ENCODE data around the gene MICAL2.

The MICAL2 gene

DNA sequence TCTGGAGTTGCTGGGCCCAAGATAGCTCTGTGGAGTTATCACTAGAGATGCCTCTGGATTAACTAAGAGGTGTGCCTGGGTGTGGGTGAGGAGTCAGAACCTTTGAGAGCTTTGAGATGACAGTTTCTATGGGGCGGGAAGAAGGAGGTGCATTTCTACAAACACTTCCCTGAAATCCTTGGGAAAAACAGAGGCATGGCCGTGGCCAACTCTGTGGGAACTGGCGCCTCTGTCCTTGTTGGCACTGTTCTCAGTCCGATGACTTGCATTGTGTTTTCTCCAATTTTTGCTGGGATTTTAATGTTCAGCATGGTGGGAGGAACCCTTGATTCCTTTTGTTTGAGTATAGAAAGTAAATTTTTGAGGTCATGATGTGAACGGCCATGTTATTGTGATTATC lies 151.2 kb downstream of the MICAL2 start:
- DNase-seq = no peak

DNA sequence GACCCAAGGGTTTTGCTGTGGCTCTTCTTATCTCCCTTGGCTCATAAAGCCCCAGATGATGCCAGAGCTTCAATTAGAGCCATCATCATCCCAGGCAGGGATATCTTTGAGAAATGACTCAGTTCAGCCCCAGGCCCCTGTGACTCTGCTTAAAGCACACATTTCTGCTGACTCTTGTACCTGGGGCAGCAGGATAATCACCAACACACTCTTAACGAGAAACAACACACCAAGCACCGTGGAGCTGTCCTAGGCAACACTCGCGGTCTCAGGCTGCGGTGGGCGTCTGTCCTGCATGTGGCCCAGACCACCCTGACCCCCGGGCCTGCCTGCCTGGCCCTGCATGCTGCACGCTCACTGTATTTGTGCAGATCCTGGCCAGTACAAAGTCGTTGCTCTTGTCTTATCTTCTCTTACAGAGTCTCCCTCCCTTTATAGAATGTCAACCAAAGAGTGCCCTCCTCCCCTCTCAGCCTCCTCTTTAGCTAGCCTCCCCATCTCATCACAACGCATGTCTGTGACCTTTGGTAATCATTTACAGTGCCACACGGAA lies 152.8 kb downstream of the MICAL2 start:
- DNase-seq = no peak

DNA sequence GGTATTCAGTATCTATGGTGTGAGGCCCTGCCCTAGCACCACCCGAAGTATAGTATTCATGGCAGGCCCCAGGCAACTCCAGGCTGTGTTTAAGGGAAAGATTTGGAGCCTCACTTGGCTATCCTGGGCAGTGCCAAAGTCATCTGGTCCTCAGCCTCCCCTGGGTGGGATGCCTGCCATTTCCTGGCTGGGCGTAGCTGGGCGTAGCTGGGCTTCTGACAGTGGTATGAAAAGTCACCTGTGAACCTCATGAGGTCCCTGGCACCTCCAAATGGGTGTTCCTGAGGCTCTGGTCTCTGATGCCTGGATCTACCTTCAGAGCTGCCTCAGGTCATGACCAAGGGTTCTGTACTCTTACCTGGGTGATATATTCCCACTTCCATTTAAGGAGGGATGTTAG lies 154.0 kb downstream of the MICAL2 start:
- no peak for DNase-seq

DNA sequence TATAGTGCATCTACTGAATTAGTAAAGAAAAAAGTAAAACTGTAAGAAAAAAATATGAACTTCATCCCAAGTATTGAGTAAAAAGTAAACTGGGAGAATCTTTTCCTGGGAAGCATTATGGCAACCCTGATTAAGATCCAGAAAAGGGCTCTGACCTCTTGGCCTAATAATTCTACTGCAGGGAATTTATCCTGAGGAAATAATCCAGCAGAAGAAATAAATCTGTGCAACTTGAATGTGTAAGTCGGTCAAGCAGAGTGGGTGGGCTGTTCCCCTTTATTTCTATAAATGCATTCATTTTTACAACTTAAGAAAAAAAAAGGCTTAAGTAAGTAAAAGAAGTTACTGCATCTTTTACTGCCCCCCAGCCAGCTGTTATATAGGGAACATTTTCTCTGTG lies 155.7 kb downstream of the MICAL2 start:
- DNase-seq = no peak

GRCh38 chr11:12266943-12267342 lies 156.6 kb downstream of the MICAL2 start:
- DNase-seq = no peak

DNA sequence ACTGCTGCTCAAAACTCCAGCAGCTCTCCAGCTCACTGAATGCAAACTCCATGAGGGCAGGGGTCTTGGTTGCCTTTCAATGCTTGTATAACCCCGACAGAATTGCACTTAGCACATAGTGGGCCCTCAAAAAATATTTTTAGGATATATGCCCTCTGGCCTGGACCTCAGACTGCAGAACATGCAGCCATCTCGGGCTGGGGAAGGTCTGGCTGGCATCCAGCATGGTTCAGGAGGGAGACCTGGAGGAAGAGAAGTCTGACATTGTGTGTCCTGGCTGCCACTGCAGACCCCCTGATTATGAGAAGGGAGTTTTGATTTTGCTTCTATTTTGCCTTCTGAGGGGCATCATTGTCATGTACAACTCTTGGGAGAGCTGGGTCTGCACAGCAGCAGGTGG lies 157.5 kb downstream of the MICAL2 start:
- DNase-seq = no peak

GRCh38 chr11:12269104-12269441 lies 158.7 kb downstream of the MICAL2 start:
- no peak for DNase-seq

DNA sequence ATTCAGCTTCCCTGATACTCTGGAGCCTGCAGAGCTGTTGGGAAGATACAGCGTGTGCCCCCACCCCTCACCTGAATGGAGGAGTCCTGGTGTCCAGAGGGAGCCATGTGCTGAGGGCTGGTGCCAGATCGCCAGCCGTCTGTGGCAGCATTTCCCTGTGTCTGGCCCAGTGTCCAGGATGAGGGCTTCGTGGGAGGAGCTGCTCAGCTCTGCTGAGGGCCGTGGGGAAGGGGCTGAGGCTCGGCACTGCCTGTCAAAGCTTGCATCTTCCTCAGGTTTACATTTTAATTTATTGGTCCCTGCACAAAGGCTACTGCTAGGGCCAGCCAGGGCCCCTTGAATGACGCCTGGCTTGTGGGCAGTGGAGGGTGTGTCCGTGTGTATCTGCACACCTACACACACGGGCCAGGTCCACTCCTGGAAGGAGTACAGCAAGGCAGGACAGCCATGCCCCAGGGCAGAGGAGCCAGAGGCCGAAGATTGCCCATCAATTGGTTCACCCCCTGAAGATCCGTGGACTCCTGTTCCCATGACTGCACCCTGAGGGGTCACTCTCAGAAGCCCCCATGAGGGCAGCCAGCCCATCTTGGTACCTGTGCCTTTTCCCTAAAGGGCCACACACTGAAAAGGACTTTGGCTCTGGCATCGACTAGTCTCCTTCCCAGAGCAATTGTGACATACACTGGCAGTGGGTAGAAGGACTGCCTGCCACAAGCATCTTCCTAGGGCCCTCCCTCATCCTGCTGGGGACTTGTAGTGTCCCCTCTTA lies 159.2 kb downstream of the MICAL2 start:
- no peak for DNase-seq

DNA sequence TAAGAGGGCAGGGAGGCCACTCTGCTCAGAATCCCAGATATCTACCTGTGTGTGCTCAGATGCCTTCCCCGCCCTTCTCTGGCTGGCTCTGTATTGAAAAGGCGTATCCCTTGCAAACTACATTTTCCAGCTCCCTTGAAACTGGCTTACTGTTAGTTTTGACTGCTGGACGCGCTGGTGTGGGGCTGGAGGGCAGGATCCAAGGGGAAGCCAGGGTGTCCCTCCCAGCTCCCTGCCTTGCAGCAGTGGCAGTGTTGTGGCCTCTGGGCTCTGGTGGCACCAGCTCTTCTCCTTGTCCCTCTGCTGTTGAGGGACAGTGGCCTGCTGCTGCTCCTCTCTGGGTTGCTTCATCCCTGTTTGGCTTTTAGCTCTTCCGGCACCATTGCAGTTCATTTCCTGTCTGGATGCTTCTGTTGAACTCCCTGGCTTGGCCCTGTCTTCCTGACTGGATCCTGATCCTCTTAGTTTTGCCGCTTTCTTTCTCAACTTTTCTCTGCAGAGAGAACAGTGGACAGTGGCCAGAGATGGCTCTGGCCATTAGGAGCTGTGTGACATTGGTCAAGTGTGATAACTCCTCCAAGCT lies 159.9 kb downstream of the MICAL2 start:
- DNase-seq = no peak

GRCh38 chr11:12270817-12271216 lies 160.4 kb downstream of the MICAL2 start:
- DNase-seq = no peak

DNA sequence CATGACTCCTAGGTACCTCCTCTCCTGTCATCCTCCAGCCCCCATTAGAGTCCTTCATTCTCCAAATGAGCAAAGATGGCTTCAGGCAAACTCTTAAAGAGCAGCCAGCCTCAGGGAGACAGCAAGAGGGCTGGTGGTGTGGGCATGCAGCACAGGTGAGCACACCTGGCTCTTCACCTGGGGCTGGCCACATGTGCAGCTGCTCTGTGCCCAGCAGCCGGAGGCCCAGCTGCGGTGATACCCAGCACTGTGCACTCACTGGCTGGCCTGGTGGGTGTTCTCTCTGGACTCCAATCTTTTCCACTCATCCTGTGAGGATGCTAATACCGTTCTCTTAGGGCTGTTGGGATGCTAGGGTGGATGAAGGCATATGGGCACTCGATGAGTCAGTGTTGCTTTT lies 160.9 kb downstream of the MICAL2 start:
- no peak for DNase-seq

GRCh38 chr11:12271826-12272366 lies 161.5 kb downstream of the MICAL2 start:
- no peak for DNase-seq

- DNase-seq = peak; percentile 3
These were observed 162.6 kb downstream of the MICAL2 start for GRCh38 chr11:12272821-12273617.

DNA sequence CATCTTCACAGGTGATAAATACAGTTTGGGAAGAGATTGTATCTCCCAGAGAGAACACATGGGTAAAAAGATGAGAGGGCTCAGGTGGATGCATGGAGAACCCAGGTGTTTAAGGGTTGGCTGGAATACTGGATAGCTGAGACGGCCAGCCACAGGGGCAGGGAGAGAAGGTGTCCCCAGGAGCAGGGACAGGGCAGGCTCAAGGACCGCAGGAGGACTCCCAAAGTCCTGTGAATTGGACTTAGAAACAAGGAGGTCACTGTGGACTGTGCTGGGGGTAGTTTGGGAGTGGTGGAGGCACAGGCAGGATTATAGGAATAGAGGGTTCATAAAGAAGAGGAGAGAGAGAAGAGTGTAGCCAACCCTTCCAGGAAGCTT lies 163.2 kb downstream of the MICAL2 start:
- DNase-seq = no peak

DNA sequence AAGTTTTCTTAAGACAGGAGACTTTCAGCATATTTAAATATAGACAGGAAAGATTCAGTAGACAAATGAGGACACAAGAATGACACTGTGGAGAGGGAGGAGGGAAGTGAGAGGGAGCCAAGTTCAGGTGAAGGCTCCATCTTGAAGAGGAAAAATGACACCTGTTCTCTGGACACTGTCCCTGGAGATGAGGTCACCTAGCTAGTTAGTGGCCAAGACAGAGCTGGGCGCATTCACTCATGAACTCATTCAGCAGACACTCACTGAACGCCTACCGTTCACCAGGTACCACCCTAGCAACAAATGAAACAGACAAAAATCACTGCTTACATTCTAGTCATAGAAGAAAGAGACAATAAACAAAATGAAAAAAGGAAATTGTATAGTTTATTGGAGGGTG lies 163.7 kb downstream of the MICAL2 start:
- no peak for DNase-seq

DNA sequence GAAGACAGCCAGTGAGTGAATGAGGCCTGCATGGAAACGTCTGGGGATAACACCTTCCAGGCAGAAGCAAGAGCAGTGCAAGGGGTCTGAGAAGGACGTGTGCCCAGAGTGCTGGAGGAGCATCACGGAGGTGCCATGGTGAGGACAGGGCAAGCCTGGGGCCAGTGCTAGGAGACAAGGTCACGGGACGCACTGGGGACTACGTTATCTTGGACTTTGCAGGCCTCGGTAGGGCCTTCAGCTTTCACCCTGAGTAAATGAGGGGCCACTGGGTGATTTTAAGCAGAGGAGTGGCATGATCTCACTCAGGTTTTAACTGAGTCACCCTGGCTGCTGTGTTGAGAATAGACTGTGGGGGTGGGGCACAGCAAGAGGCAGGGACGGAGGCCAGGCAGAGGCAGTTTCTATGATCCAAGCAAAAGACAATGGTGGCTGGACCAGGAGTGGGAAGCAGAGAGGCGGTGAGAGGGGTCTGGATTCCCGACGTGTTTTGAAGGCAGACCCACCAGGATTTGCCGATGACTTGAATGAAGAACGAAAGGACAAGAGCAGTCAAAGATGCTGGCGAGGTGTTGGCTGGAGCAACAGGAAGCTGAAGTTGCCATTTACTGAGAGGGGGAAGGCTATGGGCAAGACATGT lies 164.3 kb downstream of the MICAL2 start:
- DNase-seq = peak; percentile 7

- no peak for DNase-seq
These were observed 165.4 kb downstream of the MICAL2 start for GRCh38 chr11:12275818-12276217.

GRCh38 chr11:12276356-12276755 lies 166.0 kb downstream of the MICAL2 start:
- no peak for DNase-seq

DNA sequence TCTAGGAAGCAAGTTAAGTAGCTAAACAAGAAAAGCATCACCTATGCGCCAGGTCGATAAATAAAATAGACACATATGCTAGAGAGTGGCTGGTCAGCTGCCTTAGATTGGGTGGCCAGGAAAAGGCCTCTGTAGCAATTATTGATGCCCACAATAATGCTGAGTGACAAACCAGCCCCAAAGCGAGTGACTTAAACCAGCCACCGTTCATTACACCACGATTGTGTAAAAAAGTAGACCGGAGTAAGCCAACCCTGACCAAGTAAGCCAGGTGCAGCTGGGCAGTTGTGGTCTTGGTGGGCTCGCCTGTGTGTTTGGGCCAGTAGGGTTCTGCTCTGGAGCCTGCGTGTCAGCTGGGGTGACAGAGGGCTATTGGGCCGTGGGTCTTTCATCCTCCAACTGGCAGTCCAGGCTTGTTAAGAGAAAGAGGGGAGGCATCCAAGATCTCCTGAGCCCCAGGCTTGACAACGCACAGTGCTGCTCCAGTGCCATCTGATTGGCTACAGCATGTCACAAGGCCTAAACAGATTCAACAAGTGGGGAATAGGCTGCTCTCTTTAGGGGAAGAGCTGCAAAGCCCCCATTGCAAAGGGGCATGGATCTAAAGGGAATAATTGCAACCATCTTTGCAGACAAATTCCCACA lies 166.6 kb downstream of the MICAL2 start:
- no peak for DNase-seq

GRCh38 chr11:12278766-12279671 lies 168.6 kb downstream of the MICAL2 start:
- no peak for DNase-seq

DNA sequence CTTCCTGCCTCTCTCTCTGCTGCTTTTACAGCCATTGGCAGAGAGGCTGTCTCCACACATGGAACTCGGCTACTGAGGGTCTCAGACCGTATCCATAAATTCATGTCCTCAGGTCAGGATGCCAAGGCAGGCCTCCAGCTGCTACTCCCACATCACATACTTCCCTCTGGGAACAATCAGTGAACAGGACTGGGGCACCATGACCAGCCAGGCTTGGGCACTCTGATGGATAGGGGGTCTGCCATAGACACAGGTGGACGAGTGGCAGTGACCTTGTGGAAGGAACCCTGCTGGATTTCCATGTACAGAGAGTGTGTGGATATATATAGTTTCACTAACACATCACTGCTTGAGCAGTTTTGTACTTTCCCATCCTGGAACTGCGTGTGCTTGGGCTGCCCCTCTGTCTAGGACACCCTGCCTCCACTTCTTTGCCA lies 169.3 kb downstream of the MICAL2 start:
- DNase-seq = no peak
